DMS79 (cell line): Measurements from ENCODE around the gene FBXL4.
"Not testable (repeated sequence)": the region's sequence is repeated elsewhere in the genome, so short reads cannot be mapped to it uniquely, and the experiment has no call there.

Experiments used
- DNase-seq: peaks from one replicate; lab custom pipeline; 2025; lab: John Stamatoyannopoulos, UW

Gene FBXL4

DNA sequence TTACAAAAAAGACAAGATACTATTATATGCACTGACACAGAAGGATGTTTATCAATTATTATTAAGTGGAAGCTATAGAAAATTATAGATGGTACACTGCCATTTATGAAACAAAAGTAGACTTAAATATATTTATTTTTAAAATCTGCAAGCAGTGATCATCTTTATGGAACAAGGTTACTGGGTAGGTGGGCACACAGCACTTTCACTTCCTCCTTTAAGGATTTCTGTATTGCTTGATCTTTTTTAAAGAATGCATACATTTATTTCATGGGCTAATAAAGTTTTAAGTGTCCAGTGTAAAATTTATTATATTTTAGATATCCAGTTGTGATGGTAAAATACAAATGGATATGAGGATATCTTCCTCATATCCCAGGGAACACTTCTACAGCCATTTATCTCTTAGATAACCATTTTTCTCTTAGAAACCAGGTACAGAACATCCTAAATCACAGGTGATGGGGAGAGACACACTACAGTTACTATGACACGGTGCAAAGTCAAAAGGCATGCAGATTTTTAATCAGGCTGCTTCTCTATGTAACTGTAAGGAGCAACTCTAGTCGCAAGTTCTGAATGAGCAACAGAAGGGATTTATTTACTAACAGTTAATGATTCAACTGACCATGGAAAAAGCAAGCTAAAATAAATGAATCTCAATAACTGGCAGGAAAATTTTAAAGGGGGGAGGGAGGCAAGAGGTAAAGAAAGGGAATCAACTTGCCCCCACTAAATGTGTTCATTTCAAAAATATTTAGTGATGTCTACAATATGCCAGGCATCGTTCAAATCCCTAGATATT lies 2.2 kb downstream of the FBXL4 start:
- DNase-seq: no peak

DNA sequence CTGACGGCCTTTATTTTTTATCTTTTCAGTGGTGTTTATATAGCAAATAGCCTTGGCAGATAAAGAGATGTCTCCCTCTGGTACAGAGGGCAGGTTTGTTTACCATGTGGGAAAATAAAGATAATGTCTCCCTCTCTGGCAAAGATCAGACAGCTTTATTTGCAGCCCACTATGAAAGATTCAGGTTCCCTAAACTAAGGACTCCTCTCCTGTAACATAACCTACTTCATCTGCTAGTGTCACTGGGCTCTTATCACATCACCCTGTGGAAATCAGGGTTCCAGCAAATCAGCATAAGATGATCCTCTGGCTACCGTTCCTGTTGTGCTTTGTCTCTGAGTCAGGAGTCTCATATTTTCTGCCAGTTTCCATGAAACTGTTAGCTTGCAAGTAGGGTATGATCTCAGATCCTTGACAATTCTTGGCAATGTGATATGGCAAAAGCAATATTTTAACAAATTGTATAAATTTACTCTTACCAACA lies 3.1 kb downstream of the FBXL4 start:
- DNase-seq: no peak

DNA sequence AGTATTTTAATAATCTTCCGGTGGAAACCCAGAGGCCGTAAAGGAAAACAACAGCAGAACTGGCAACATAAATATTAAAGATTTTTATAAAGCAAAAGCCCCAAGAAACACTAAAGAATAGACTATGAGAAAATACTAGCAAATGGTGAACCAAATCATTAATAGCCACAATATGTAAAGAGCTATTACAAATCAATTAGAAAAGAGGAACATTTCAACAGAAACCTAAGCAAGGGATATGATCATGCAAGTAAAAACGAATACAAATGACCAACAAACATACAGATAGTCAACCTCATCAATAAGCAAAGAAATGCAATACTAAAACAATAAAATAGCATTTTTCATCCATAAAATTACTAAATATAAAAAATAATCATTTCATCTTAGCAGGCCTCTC lies 3.6 kb downstream of the FBXL4 start:
- DNase-seq: no peak

DNA sequence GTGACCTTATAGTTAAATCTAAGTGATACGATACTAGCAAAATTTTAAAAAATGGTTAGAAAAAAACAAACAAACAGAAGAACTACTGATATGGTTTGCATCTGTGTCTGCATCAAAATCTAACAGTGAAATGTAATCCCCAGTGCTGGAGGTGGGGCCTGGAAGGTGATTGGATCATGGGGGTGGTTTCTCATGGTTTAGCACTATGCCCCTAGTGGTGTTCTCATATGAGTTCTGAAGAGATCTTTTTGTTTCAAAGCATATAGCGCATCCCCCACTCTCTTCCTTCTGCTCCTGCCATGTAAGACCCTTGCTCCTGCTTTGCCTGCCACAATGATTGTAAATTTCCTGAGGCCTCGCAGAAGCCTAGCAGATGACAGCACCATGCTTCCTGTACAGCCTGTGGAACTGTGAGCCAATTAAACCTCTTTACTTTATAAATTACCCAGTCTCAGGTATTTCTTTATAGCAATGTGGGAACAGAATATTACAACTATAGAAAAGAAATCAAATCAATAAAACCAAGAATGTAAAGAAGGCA lies 5.4 kb downstream of the FBXL4 start:
- no peak for DNase-seq

DNA sequence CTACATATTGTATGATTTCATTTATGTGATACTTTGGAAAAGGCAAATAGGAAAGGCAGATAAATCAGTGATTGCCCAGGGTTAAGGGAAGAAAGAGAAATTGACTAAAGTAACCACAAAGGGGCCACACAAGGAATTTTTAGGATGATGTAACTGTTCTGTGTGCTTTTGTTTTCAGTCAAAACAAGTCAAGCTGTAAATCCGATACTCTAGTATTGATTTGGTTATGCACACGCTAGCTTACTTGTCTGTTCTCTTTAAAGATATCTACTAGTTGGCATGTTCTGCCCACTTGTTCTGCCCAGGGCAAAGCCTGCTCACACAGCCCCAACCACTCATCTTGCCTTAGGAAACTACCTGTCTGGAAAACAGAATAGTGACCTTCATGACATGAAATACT lies 6.4 kb downstream of the FBXL4 start:
- no peak for DNase-seq

DNA sequence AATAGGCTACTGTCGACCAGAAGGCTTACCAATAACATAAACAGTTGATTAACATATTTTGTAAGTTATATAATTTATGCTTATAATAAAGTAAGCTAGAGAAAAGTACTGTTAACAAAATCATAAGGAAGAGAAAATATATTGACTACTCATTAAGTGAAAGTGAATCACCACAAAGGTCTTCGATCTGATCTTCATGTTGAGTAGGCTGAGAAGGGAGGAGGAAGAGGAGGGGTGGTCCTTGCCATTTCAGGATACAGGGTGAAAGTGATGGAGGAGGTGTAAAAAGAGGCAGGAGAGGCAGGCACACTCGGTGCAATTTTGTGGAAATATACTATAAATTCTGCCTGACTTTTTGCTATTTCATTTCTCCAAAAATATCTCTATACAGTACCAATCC lies 10.4 kb downstream of the FBXL4 start:
- DNase-seq: no peak

DNA sequence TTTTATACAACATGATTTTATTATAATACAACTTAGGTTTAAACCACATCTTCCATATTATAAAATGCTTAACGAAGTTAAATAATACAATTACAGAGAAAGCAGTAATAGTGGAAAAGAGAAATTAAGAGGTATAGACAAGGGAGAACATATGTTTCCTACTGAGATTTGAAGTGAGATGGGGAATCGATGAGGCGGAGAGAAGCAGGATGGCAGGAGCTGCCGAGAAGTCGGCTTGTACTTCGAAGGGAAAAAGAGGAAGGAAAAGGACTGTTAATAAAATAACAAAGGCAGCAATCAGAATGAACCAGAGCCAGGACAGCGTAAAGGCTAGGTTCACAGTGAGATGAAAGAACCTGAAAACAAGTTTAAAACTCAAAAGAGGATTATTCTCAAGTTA lies 15.4 kb downstream of the FBXL4 start:
- no peak for DNase-seq

DNA sequence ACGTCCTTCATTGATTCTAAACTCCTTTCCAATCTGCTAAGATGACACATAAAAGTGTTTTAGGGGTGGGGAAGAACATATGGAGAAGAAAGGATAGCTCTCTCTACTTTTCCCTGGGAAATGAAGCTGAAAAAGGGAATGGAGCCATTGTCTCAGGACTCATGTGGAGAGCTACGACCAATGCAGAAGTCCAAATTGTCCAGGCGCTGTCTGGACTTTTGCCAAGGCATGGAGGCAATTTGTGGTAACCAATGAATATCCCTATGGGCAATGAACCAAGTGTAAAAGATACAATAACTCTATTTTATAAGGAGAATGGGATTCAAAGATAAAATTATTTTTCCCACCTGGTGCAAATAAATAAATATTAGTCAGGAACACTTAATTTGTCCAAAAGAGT lies 16.1 kb downstream of the FBXL4 start:
- no peak for DNase-seq

DNA sequence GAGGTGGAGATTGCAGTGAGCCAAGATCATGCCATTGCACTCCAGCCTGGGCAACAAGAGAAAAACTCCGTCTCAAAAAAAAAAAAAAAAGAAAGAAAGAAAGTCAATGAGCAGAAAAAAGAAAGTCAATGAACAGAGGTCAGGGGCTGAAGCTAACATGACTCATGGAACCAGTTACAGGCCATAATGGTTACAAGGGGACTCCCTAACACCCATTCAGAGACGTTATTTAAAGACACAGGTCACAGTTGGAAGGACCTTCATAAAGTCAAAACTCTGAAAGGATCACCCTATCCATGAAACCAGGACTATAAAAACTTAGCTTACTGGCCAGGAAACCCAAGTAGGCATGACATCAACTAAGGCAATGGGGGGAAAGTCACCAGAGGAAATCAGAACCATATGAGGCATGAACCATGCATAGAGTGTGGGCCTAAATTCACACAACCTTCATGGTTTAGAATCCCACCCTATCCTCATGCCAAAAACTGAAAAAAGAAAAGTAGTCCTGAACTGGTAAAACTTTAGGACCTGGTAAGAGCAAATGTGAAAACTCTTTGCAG lies 18.2 kb downstream of the FBXL4 start:
- DNase-seq: no peak

DNA sequence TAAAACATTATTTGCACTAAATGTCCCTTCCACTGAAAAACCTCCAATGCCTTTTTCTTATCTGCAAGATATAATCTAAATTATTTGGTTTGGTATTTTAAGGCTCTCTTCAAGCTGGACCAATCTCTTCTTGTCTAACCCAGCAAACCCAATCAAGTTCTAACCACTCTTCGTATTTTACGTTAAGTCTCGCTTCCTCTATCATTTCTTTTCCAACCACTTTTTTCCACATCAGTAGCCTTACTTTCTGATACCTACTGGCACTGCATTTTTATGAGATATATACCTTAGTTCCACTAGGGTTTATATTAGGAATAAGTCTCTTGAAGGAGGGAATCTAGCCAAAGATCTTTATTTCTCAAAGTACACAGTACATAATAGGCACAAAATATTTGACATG lies 19.1 kb downstream of the FBXL4 start:
- DNase-seq: no peak

DNA sequence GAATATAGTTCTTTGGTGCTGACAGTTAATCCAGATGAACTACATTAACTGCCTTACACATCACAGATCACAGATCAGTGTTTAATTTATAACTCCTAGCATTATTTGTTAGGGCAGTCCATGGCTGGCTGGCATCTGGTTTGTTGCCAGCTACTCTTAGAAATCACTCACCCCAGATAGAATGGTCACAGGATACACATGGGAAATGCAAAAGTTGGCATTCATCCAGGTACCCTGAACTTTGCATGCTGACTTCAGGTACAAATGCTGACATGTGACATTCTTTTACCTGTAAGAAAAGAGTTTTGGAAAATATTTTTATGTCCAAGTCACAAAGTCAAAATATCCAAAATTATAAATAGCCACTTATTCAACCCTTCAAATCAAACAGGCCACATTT lies 20.2 kb downstream of the FBXL4 start:
- peak; percentile 66 for DNase-seq

DNA sequence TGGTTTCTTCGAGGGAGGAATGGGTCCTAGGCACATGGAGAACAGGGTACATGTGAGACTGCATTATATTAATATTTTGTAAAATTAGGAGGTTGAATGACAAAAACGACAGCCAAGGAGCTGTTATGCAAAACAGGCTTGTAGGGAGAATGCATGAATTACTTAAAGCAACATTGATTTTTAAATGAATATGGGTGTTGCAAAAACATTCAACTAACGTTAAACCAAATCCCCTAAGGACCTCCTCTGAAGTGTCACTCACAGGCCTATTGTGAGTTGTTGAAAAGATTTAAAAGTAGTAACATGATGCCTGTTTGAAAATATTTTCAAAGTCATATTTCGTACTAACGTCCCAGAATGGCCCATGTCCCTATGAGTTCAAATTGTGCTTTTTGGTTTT lies 21.9 kb downstream of the FBXL4 start:
- no peak for DNase-seq

DNA sequence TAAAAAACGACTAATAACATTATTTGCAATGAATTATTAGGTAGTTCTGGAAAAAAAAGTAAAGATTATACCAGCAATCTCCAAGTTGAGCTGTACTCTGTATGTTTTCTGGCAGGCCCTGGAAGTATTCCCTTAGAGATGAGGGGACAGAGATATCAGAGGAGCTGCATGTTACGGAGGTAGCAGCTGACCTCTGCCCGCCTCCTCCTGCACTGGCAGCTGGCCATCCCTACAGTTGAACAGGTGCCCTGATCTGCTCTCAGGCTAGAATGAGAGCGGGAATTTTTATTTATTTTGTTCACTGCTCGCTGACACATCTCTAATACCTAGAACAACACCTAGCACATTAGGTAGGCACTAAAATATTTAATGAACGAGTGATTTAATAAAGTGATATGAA lies 23.1 kb downstream of the FBXL4 start:
- DNase-seq: no peak

DNA sequence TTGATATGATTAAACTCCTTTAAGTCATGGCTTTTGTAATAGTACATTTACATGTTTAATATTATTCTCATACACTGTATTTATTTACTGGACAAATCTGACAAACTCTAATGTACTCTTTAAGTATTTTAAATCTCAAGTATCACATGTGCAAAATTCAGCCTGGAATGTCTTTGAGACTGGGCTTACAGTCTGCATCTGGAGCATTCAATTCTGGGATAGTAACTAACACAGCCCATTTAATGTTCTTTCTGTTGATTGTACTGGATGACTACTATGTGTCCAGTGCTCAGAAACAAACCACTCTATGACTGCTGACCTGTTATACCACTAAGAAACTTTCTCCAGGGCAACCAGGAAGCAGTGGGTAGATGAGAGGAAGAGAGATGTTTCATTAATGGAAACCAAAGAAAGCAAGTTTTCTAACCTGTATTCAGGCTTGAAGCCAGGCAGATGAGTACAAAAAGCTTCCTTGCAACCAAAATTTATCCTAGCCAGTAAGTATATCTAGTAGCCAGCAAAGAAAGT lies 26.8 kb downstream of the FBXL4 start:
- DNase-seq: no peak

DNA sequence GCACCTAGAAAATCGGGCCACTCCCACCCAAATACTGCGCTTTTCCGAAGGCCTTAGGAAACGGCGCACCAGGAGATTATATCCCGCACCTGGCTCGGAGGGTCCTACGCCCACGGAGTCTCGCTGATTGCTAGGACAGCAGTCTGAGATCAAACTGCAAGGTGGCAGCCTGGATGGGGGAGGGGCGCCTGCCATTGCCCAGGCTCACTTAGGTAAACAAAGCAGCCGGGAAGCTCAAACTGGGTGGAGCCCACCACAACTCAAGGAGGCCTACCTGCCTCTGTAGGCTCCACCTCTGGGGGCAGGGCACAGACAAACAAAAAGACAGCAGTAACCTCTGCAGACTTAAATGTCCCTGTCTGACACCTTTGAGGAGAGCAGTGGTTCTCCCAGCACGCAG lies 36.8 kb downstream of the FBXL4 start:
- DNase-seq: not testable (repeated sequence)

DNA sequence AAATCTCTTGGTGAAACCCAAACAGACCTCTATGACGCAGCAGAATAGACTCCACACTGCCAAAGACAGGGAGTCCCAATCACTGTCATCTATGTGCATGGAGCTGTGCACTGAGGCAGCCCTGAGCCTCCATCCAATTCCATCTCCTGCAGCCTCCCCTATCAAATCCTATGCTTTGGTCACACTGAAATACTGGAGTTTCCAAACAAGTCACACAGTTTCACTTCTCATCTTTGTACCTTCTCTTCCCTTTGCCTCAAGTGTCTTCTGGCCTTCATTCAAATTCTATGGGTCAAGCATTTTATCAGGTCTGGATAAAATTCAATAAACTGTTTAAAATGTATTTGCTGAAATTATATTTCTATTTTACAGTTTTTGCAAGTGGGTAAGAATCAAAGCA lies 38.5 kb downstream of the FBXL4 start:
- no peak for DNase-seq

DNA sequence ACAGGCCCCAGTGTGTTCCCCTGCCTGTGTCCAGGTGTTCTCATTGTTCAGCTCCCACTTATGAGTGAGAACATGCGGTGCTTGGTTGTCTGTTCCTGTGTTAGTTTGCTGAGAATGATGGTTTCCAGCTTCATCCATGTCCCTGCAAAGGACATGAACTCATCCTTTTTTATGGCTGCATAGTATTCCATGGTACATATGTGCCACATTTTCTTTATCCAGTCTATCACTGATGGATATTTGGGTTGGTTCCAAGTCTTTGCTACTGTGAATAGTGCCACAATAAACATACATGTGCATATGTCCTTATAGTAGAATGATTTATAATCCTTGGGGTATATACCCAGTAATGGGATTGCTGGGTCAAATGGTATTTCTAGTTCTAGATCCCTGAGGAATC lies 41.4 kb downstream of the FBXL4 start:
- not testable (repeated sequence) for DNase-seq

DNA sequence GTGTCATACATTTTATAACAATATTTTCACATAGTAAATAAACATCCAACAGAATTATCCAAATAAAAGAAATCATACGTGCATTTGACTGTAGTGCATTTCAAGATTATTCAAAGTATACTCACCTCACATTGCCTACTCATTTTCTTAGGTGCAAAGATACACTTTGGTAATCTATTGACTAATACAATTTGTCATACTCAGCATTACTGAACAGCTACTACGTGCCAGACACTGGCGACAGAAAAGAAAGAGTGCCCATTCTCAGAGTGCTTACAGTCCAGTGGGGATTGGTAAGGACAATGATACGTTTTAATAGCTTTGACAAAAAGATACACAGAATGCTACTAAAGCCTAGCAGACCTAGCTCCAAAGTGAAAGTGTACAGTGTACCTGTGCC lies 42.0 kb downstream of the FBXL4 start:
- no peak for DNase-seq

DNA sequence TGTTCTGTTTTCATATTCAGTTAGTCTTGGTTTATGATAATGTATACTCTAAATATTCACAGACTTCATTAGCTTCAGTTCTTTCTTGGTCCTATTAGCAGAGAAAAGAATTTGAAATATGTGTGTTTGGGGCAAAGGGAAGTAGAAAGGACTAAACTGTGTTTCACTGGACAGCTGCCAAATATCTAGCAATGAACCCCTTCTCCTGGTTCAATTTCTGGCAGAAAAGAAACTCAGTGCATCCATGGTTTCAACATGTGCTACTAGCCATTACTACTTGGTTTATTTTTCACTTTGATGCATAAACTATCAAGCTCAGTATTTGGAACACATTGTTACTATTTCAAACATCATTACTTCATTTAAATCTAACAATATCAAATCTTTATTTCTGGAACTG lies 43.6 kb downstream of the FBXL4 start:
- no peak for DNase-seq

DNA sequence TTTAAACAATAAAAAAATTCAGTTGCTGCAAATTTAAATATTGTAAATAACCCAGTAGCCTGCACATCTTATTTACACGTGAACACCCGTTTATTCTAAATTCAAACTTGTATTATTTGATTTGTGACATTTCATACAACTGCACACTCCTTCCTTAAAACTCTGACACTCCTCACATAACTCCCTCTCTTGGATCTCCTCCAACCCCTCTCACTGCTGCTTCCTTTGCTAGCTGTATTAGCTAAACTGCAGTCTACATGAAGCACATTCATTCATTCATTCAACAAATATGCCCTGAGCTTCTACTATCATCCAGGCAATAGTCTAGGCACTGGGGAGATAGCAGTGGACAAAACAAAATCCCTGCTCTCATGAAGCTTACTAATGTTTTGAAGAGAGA lies 47.0 kb downstream of the FBXL4 start:
- no peak for DNase-seq

DNA sequence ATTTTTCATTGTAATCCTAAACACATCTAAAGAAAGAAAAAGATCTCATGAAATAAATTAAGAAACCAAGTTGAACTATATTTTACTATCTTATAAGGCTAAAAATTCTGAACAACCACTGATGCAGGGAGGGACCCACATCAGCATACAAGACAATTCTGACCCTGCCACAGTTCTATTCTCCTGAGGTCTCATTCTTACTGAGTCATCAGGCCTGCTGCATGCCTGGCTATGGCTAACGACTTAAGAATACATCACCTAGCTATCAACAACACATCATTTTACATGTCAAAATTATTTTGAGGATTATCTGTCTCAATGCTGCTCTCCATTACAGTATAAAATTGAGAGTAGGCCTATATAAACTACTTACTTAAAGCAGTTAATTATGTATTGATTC lies 52.9 kb downstream of the FBXL4 start:
- no peak for DNase-seq

DNA sequence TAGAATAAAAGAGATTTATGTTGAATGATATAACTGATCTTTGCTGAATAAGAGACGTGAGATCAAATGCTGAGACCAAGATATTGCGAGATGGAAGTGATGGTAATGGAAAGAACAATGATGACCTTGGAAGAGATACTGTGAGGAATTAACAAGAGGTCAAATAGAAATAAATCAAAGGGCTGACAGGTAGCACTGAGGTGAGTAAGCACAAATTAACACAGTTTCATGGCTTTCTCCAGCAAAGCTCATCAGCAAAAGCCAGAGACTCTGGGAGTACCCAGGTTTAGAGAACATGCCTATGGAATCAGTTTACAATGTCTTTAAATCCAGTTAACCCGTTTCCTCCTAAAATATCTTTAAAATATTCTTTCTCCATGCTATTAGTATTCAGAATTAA lies 60.1 kb downstream of the FBXL4 start:
- DNase-seq: no peak

DNA sequence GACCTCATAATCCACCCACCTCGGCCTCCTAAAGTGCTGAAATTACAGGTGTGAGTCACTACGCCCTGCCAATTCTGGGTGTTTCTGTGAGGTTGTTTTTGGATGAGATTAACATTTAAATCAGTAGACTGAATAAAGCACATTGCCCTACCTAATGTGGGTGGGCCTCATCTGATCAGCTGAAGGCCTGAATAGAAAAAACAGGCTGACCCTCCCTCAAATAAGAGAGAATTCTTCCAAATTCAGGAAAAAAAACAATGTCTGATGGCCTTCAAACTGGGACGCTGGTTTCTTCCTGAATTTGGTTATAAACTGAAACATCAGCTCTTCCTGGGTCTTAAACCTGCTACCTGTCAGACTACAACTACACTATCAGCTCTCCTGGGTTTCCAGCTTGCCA lies 62.4 kb downstream of the FBXL4 start:
- no peak for DNase-seq
